B cell (primary cell): ENCODE data around the gene ARHGEF38. TPM values are rescaled to one million over a fixed set of nuclear protein-coding genes. Genes with fewer than 3 reads are reported as not detected.

Experiments used
- ATAC-seq: fragments of 200-7000 bp; cut with Tn5 transposase; one replicate; pipeline ENCODE4 v1.10.0; 2021; ENCODE audit warnings: low read depth, mild to moderate bottlenecking, moderate number of reproducible peaks, moderate library complexity
- CTCF ChIA-PET: fragments of 350-600 bp; sonication (Branson Sonifier 250); formaldehyde crosslinking; loops from one replicate; lab custom pipeline; 2021; ENCODE audit warnings: antibody characterized with exemption, inconsistent platforms; lab: Charles Lee
- POLR2A ChIA-PET: fragments of 350-600 bp; sonication (Branson Sonifier 250); formaldehyde crosslinking; loops from one replicate; lab custom pipeline; 2021; ENCODE audit warnings: antibody characterized with exemption; lab: Charles Lee
- DNase-seq: peaks from one replicate; pipeline ENCODE4 v3.0.0; 2013
- H2AFZ ChIP-seq: 2 replicates; pipeline ENCODE4 v1.6.1; 2012; ENCODE audit warnings: mild to moderate bottlenecking, low read depth, low read length; ENCODE audit not compliant: insufficient read depth, poor library complexity, severe bottlenecking
- H3K27ac ChIP-seq, 2 donors: 1 replicate in 1 of 2; 2 replicates in 1 of 2; pipeline ENCODE4 v1.5.1; 2012 to 2013; ENCODE audit warnings: low read length in 2 of 2, mild to moderate bottlenecking in 2 of 2, moderate library complexity in 1 of 2
- H3K27me3 ChIP-seq, 4 experiments: fragments of 200-600 bp in 1 of 4; sonication (generic) in 1 of 4; replicated peaks in 1 of 4; 1 replicate in 2 of 4; 2 replicates in 2 of 4; pipeline versions ENCODE4 v1.6.1 to v1.7.0; 2013 to 2016; ENCODE audit warnings: low read length in 3 of 4, mild to moderate bottlenecking in 2 of 4, mixed read lengths in 1 of 4, moderate library complexity in 1 of 4; ENCODE audit not compliant: insufficient read depth in 4 of 4, control insufficient read depth in 3 of 4; ENCODE audit errors: control extremely low read depth in 1 of 4
- H3K36me3 ChIP-seq, 2 experiments: replicated peaks in 1 of 2; 1 replicate in 1 of 2; 2 replicates in 1 of 2; pipeline versions ENCODE4 v1.6.1 to v1.7.1; 2013; ENCODE audit warnings: low read length in 1 of 2; ENCODE audit not compliant: insufficient read depth in 2 of 2, control insufficient read depth in 1 of 2; ENCODE audit errors: control extremely low read depth in 1 of 2, extremely low read depth in 1 of 2
- H3K4me1 ChIP-seq, 2 donors: fragments of 200-600 bp in 1 of 2; sonication (generic) in 1 of 2; 1 replicate in 1 of 2; 2 replicates in 1 of 2; pipeline versions ENCODE4 v1.5.1 to v1.6.1; 2013 to 2017; ENCODE audit warnings: low read length in 2 of 2; ENCODE audit not compliant: control insufficient read depth in 2 of 2, insufficient read depth in 2 of 2
- H3K4me2 ChIP-seq: replicated peaks from 2 replicates; pipeline ENCODE3; 2012; ENCODE audit warnings: mild to moderate bottlenecking, low read depth, low read length; ENCODE audit not compliant: poor library complexity, severe bottlenecking
- H3K4me3 ChIP-seq, 5 experiments: fragments of 200-600 bp in 1 of 5; sonication (generic) in 1 of 5; 1 replicate in 3 of 5; 2 replicates in 2 of 5; pipeline versions ENCODE4 v1.5.1 to v1.7.0; 2011 to 2016; ENCODE audit warnings: low read length in 4 of 5, mild to moderate bottlenecking in 4 of 5, low read depth in 2 of 5, control low read depth in 1 of 5, moderate library complexity in 1 of 5; ENCODE audit not compliant: insufficient read depth in 1 of 5; ENCODE audit errors: control extremely low read depth in 1 of 5, extremely low read depth in 1 of 5
- H3K79me2 ChIP-seq: fragments of 200-600 bp; sonication (generic); one replicate; pipeline ENCODE4 v1.6.0; 2016; ENCODE audit warnings: low read length; ENCODE audit not compliant: control insufficient read depth, insufficient read depth
- H3K9ac ChIP-seq: fragments of 200-600 bp; sonication (generic); 2 replicates; pipeline ENCODE4 v1.6.1; 2017; ENCODE audit warnings: mild to moderate bottlenecking, low read length, moderate library complexity
- H3K9me3 ChIP-seq, 3 donors: one replicate each; pipeline versions ENCODE4 v1.6.1 to v1.7.1; 2013; ENCODE audit warnings: low read length in 2 of 3; ENCODE audit not compliant: control insufficient read depth in 2 of 3, insufficient read depth in 1 of 3; ENCODE audit errors: control extremely low read depth in 1 of 3
- H4K20me1 ChIP-seq: 2 replicates; pipeline ENCODE4 v1.6.0; 2012; ENCODE audit warnings: mild to moderate bottlenecking, low read length; ENCODE audit not compliant: insufficient read depth, control insufficient read depth, poor library complexity, severe bottlenecking
- H3K27ac Mint-ChIP-seq: one replicate; pipeline ENCODE4 v1.8.0; 2021; ENCODE audit warnings: mixed read lengths
- H3K27me3 Mint-ChIP-seq: one replicate; pipeline ENCODE4 v1.8.0; 2021; ENCODE audit warnings: mixed read lengths
- H3K4me1 Mint-ChIP-seq: one replicate; pipeline ENCODE4 v1.8.0; 2021; ENCODE audit warnings: mixed read lengths
- H3K4me3 Mint-ChIP-seq: one replicate; pipeline ENCODE4 v1.8.0; 2021; ENCODE audit warnings: mixed read lengths
- H3K9me3 Mint-ChIP-seq: one replicate; pipeline ENCODE4 v1.8.0; 2022; ENCODE audit warnings: mixed read lengths; ENCODE audit not compliant: insufficient read depth
- EZH2 ChIP-seq: IDR thresholded peaks from 2 replicates; pipeline ENCODE4 v1.6.1; 2012; ENCODE audit warnings: borderline replicate concordance, low read depth, mild to moderate bottlenecking, moderate library complexity, low read length; ENCODE audit not compliant: insufficient read depth, poor library complexity, severe bottlenecking
- intact Hi-C: fragments of 100-400 bp; cut with micrococcal nuclease; formaldehyde crosslinking; loops from one replicate; pipeline ENCODE4 v1.10.0; 2022
- polyA plus RNA-seq: library from polyadenylated mRNA; depleted of rRNA; stranded (reverse); fragments of >200 nt; gene quantifications from 2 replicates; pipeline ENCODE4 v1.2.3, GENCODE V29; 2012
- total RNA-seq, 2 donors: library from RNA; stranded (reverse); fragments of 120-200 nt in 1 of 2; gene quantifications; 1 replicate in 1 of 2; 2 replicates in 1 of 2; pipeline versions ENCODE4 v1.2.3 to v1.2.4, GENCODE V29; 2013 to 2022
- TF ChIP-seq, protein P1 (sequence below): fragments of 200-600 bp; IDR thresholded peaks from one replicate; pipeline ENCODE4 v1.8.0; 2022; ENCODE audit warnings: antibody characterized with exemption, mild to moderate bottlenecking

The ARHGEF38 gene
- total and polyA plus RNA-seq, 2 donors (not counting 1 experiment from before 2014, with no cell fraction given): not detected

DNA sequence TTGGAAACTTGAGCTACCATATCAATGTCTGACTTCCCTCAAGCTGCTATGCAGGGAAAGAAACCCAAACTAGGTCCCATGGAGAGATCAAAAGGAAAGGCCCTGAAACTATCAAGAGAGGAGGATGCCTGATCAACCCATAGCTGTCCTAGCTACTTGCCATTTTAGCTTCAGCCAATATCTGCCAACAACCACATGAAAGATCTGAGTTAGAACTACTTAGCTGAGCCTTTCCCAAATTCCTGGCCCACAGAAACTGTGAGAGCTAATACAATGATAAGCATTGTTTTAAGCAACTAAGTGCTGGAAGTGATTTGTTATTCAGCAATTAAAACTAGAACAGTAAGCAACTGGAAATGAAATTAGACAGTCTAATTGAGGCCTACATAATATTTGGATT is 6.3 kb upstream of the ARHGEF38 start:
- intact Hi-C loops: no loop called here
- Histone ChIP-seq H3K79me2 (no peaks in the 10 kb centered on the region), H2AFZ (no peak overlapping the region), H3K4me3 (no peak overlapping the region), H3K36me3 (no peaks in the 10 kb centered on the region), H3K27ac (no peak overlapping the region), H4K20me1 (no peaks in the 10 kb centered on the region), H3K4me1 (no peaks in the 10 kb centered on the region), H3K27me3 (peaks cover 0 to 3% (median 0%) of the 10 kb centered on the region in 4 experiments), H3K9ac (no peak overlapping the region), H3K4me2 (no peak overlapping the region), H3K9me3 (no peaks in the 10 kb centered on the region)
- Mint-ChIP-seq H3K9me3 (no peaks in the 10 kb centered on the region), H3K4me3 (no peak overlapping the region), H3K4me1 (no peaks in the 10 kb centered on the region), H3K27me3 (no peaks in the 10 kb centered on the region), H3K27ac (no peak overlapping the region)
- CTCF ChIA-PET: no interaction called here
- no peak for DNase-seq
- ATAC-seq: no peak
- TF ChIP-seq EZH2: no peak
- TF ChIP-seq, protein P1, sequence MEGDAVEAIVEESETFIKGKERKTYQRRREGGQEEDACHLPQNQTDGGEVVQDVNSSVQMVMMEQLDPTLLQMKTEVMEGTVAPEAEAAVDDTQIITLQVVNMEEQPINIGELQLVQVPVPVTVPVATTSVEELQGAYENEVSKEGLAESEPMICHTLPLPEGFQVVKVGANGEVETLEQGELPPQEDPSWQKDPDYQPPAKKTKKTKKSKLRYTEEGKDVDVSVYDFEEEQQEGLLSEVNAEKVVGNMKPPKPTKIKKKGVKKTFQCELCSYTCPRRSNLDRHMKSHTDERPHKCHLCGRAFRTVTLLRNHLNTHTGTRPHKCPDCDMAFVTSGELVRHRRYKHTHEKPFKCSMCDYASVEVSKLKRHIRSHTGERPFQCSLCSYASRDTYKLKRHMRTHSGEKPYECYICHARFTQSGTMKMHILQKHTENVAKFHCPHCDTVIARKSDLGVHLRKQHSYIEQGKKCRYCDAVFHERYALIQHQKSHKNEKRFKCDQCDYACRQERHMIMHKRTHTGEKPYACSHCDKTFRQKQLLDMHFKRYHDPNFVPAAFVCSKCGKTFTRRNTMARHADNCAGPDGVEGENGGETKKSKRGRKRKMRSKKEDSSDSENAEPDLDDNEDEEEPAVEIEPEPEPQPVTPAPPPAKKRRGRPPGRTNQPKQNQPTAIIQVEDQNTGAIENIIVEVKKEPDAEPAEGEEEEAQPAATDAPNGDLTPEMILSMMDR: no peak
- POLR2A ChIA-PET: no interaction called here

DNA sequence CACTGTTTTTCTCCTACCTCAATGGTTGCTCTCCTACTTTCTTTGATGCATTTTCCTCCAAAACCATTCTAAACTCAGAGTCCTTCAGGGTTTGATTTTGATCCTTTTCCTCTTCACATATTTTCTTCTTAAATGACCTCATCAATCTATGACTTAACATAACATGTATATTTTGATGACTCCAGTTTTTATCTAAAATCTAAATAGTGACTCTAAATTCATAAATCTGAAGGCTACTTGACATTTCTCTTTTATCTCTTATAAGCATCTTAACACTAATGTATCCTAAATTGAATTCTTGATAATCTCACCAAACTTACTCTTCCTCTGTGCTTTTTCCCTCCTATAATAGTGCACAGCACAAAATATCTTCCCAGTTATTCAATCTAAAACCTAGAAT is 4.7 kb upstream of the ARHGEF38 start:
- no peak overlapping the region for H3K27ac ChIP-seq
- Mint-ChIP-seq H3K4me3 (no peak overlapping the region), H3K27me3 (no peaks in the 10 kb centered on the region), H3K27ac (no peak overlapping the region), H3K4me1 (no peaks in the 10 kb centered on the region), H3K9me3 (no peaks in the 10 kb centered on the region)
- no peak overlapping the region for H3K9ac ChIP-seq
- no peak for TF ChIP-seq EZH2
- TF ChIP-seq, protein P1: no peak
- H3K9me3 ChIP-seq: no peaks in the 10 kb centered on the region
- H3K36me3 ChIP-seq: no peaks in the 10 kb centered on the region
- intact Hi-C loops: no loop called here
- DNase-seq: no peak
- H4K20me1 ChIP-seq: no peaks in the 10 kb centered on the region
- no peaks in the 10 kb centered on the region for H3K4me1 ChIP-seq
- H3K79me2 ChIP-seq: no peaks in the 10 kb centered on the region
- H3K27me3 ChIP-seq: no peaks in the 10 kb centered on the region
- no peak overlapping the region for H3K4me3 ChIP-seq
- no peak for ATAC-seq
- no peak overlapping the region for H3K4me2 ChIP-seq
- CTCF ChIA-PET: no interaction called here
- POLR2A ChIA-PET: no interaction called here
- no peak overlapping the region for H2AFZ ChIP-seq
